Measurements from ENCODE around the gene DZIP1. TPM values are rescaled to one million over a fixed set of nuclear protein-coding genes. Genes with fewer than 3 reads are reported as not detected.

Gene DZIP1
- total and polyA plus RNA-seq, 2 of the 13 experiments (the other 11 are each of a cell fraction or from before 2014, with no cell fraction given): 11.0 to 36.7 TPM

DNA sequence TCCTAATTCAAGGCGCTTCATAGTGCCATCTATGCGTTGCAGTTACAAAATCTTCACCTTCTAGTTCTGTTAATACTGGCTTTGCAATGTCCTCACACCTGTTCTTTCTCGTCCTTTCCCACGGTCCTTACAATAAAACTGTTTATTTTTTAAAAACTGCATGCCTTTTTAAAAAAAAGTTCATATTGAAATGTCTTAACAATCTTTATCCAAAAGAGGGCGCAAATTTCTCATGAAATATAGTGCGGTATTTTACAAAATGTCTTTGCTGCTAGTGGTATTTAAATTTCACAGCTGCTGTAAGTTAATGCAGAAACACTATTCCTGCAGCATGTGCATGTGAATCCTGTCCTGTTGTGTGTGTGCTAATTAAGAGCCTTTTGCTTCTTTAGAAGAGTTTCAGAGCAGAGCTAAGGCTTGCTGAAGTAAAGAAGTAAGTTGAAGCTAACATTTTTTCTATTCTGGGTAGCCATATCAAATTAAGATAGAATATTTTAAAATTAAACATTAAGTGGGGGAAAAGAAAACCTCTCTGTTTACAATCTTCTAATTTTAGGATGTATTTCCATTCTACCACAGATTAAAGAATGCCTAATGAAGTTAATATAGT is 107.8 kb downstream of the DZIP1 start (continued):
- TF ChIP-seq, protein P1, sequence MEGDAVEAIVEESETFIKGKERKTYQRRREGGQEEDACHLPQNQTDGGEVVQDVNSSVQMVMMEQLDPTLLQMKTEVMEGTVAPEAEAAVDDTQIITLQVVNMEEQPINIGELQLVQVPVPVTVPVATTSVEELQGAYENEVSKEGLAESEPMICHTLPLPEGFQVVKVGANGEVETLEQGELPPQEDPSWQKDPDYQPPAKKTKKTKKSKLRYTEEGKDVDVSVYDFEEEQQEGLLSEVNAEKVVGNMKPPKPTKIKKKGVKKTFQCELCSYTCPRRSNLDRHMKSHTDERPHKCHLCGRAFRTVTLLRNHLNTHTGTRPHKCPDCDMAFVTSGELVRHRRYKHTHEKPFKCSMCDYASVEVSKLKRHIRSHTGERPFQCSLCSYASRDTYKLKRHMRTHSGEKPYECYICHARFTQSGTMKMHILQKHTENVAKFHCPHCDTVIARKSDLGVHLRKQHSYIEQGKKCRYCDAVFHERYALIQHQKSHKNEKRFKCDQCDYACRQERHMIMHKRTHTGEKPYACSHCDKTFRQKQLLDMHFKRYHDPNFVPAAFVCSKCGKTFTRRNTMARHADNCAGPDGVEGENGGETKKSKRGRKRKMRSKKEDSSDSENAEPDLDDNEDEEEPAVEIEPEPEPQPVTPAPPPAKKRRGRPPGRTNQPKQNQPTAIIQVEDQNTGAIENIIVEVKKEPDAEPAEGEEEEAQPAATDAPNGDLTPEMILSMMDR (CRISPR knock-in tag; IDR thresholded peaks at IDR 0.05): peak; percentile 39
- TF ChIP-seq, protein P2, sequence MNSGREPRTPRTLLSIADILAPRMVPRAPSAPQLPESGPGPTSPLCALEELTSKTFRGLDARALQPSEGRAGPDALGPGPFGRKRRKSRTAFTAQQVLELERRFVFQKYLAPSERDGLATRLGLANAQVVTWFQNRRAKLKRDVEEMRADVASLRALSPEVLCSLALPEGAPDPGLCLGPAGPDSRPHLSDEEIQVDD (CRISPR knock-in tag; IDR thresholded peaks at IDR 0.05; ENCODE audit: borderline replicate concordance): no peak
- TF ChIP-seq PAF1 (CRISPR knock-in tag; IDR thresholded peaks at IDR 0.05) (no peak), GPN1 (CRISPR knock-in tag; IDR thresholded peaks at IDR 0.05; ENCODE audit: borderline replicate concordance) (no peak), TARDBP (CRISPR knock-in tag; IDR thresholded peaks at IDR 0.05) (no peak), CREB1 (IDR thresholded peaks at IDR 0.05) (no peak), CREB1 (CRISPR knock-in tag; IDR thresholded peaks at IDR 0.05) (no peak), HNRNPL (IDR thresholded peaks at IDR 0.05; ENCODE audit: low read depth, low read length) (no peak), ZNF775 (CRISPR knock-in tag; IDR thresholded peaks at IDR 0.05; ENCODE audit: borderline replicate concordance) (no peak), ZBTB38 (CRISPR knock-in tag; IDR thresholded peaks at IDR 0.05) (no peak)
- TF ChIP-seq, protein P3, sequence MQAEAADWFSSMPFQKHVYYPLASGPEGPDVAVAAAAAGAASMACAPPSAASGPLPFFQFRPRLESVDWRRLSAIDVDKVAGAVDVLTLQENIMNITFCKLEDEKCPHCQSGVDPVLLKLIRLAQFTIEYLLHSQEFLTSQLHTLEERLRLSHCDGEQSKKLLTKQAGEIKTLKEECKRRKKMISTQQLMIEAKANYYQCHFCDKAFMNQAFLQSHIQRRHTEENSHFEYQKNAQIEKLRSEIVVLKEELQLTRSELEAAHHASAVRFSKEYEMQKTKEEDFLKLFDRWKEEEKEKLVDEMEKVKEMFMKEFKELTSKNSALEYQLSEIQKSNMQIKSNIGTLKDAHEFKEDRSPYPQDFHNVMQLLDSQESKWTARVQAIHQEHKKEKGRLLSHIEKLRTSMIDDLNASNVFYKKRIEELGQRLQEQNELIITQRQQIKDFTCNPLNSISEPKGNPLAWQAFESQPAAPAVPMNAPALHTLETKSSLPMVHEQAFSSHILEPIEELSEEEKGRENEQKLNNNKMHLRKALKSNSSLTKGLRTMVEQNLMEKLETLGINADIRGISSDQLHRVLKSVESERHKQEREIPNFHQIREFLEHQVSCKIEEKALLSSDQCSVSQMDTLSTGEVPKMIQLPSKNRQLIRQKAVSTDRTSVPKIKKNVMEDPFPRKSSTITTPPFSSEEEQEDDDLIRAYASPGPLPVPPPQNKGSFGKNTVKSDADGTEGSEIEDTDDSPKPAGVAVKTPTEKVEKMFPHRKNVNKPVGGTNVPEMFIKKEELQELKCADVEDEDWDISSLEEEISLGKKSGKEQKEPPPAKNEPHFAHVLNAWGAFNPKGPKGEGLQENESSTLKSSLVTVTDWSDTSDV (CRISPR knock-in tag; IDR thresholded peaks at IDR 0.05): no peak

Measured in HepG2 (cell line).